AG09319 (cell line): ENCODE results near the gene ZKSCAN5.
A peak's percentile ranks its signal among the peaks of the same experiment; 100 is the strongest.

ENCODE experiments used
- DNase-seq: peaks from one replicate; pipeline ENCODE4 v3.0.0-alpha.2; 2010; ENCODE audit warnings: low read depth; ENCODE audit errors: extremely low read depth
- CTCF ChIP-seq: IDR thresholded peaks from 2 replicates; pipeline ENCODE4 v1.5.1; 2011; ENCODE audit warnings: low read depth, mild to moderate bottlenecking, inconsistent platforms, low read length, moderate library complexity

ZKSCAN5 gene

GRCh38 chr7:99504603-99505323 is at the start of gene ZKSCAN5:
TSS of gene ZKSCAN5 (plus strand) at chr7:99504662. CDS start at chr7:99506045, 1,383 bp downstream.
- peak; percentile 90 for DNase-seq
- no peak for TF ChIP-seq CTCF

GRCh38 chr7:99455874-99456273 is 48.6 kb upstream of the ZKSCAN5 start:
- TF ChIP-seq CTCF = no peak

GRCh38 chr7:99456288-99456687 is 48.2 kb upstream of the ZKSCAN5 start:
- TF ChIP-seq CTCF = no peak
- DNase-seq = no peak

More at GRCh38 chr7:99455874-99456273, 48.6 kb upstream of the ZKSCAN5 start:
- DNase-seq = no peak

- DNase-seq = no peak
- TF ChIP-seq CTCF = no peak
Measured at GRCh38 chr7:99457050-99457649, 47.3 kb upstream of the ZKSCAN5 start.

GRCh38 chr7:99457650-99458493 is 46.6 kb upstream of the ZKSCAN5 start:
- no peak for TF ChIP-seq CTCF
- DNase-seq = no peak

- no peak; the same call in 1 of the 2 replicates for TF ChIP-seq CTCF
- DNase-seq = no peak
Measured at GRCh38 chr7:99459087-99459486, 45.4 kb upstream of the ZKSCAN5 start.
